PC-9 (cell line): Measurements from ENCODE around the gene PAX7.
"Not testable (repeated sequence)": the region's sequence is repeated elsewhere in the genome, so short reads cannot be mapped to it uniquely, and the experiment has no call there.

Experiments used
- EZH2 ChIP-seq: fragments of 200-600 bp; sonication (generic); IDR thresholded peaks from 2 replicates; pipeline ENCODE4 v1.8.0; 2017; ENCODE audit warnings: antibody characterized with exemption, low read depth
- TF ChIP-seq, protein P1 (sequence below): fragments of 200-600 bp; sonication (generic); conservative IDR thresholded peaks from 2 replicates; pipeline ENCODE4 v1.6.1; 2017; ENCODE audit warnings: mixed run types, antibody characterized with exemption, mild to moderate bottlenecking, moderate library complexity

DNA sequence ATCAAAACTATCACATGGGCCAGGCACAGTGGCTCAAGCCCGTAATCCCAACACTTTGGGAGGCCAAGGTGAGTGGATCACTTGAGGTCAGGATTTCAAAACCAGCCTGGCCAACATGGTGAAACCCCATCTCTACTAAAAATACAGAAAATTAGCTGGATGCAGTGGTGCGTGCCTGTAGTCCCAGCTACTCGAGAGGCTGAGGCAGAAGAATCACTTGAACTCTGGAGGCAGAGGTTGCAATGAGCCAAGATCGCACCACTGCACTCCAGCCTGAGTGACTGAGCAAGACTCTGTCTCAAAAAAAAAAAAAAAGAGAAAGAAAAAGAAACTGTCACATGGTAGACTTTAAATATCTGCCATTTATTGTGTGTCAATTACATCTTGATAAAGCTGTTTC is 44.6 kb upstream of the PAX7 start:
- TF ChIP-seq, protein P1, sequence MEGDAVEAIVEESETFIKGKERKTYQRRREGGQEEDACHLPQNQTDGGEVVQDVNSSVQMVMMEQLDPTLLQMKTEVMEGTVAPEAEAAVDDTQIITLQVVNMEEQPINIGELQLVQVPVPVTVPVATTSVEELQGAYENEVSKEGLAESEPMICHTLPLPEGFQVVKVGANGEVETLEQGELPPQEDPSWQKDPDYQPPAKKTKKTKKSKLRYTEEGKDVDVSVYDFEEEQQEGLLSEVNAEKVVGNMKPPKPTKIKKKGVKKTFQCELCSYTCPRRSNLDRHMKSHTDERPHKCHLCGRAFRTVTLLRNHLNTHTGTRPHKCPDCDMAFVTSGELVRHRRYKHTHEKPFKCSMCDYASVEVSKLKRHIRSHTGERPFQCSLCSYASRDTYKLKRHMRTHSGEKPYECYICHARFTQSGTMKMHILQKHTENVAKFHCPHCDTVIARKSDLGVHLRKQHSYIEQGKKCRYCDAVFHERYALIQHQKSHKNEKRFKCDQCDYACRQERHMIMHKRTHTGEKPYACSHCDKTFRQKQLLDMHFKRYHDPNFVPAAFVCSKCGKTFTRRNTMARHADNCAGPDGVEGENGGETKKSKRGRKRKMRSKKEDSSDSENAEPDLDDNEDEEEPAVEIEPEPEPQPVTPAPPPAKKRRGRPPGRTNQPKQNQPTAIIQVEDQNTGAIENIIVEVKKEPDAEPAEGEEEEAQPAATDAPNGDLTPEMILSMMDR = not testable (repeated sequence)
- not testable (repeated sequence) for TF ChIP-seq EZH2
